GM10266 (cell line): ENCODE measurements around the gene PI4KA.

ENCODE experiments used
- DNase-seq: peaks from one replicate; pipeline ENCODE4 v3.0.0; 2012; ENCODE audit errors: extremely low spot score
- CTCF ChIP-seq: IDR thresholded peaks from 2 replicates; pipeline ENCODE4 v1.5.1; 2012; ENCODE audit warnings: mild to moderate bottlenecking, low read depth; ENCODE audit not compliant: control insufficient read depth, insufficient read depth; ENCODE audit errors: missing control alignments

PI4KA gene

GRCh38 chr22:20793748-20794649 is 64.6 kb downstream of the PI4KA start:
- TF ChIP-seq CTCF = no peak
- DNase-seq = no peak

DNA sequence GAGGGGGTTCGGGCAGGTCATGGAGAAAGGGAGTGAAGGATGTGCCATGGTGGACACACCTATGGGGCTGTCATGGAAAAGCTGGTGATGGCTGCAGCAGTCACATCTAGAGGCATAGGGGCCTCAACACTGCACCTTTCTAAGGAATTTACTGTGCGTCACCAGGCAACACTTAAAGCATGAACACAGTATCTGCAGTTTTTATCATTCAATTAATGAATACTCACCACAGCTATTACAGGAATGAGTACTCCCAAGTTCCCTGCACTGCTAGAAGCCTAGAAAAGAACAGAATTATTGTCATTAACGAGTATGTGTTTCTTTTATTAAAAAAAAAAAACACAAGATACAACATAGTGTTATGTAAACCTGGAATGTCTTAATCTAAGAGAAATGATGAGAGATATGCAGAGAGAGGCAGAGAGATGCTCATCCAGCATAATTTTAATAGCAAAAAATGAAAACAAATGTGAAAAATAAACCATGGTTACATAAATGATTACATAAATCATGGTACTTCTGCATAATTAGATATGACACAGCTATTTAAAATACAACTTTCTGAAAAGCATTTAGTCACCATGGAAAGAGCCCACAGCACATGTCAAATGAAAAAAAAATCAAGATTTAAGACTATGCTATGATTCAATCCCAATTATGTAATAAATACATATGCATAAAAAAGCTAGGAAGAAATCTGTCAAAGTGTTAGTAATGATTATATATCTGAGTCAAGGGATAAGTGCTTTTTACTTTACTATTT is 65.5 kb downstream of the PI4KA start:
- DNase-seq = no peak
- TF ChIP-seq CTCF = no peak

GRCh38 chr22:20792221-20792965 is 66.2 kb downstream of the PI4KA start:
- no peak for DNase-seq
- TF ChIP-seq CTCF = no peak

DNA sequence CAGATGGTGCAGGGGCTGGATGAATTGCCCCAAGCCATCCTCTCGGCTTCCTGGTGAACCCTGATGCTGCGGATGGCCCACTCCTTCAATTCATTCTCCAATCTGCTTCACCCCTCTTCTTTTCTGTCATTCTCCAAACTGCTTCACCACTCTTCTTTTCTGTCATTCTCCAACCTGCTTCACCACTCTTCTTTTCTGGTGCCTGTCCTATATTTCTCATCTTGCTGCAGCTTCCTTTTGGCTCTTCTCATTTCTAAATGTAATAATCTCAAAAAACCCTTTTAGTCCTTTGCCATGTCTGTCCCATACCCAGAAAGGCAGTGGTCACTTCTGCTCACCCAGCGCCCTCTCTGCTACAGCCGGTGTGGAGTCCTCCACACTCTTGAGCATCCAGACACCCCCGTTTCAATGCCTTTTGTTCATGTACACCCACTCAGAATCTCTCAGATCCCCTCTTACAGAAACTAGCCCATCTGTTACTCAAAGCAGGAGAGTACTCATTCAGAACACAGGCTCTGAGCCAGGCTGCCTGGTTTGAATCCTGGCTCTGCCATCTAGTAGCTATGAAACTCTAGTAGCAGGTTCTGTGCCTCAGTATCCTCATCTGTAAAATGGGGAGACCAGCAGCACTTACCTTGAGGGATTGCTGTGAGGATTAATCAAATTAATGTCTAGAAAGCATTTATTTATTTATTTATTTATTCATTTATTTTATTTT is 69.8 kb downstream of the PI4KA start:
- no peak for TF ChIP-seq CTCF
- DNase-seq = no peak

- no peak for TF ChIP-seq CTCF
- no peak for DNase-seq
Observed at GRCh38 chr22:20787746-20788626, 70.6 kb downstream of the PI4KA start.

DNA sequence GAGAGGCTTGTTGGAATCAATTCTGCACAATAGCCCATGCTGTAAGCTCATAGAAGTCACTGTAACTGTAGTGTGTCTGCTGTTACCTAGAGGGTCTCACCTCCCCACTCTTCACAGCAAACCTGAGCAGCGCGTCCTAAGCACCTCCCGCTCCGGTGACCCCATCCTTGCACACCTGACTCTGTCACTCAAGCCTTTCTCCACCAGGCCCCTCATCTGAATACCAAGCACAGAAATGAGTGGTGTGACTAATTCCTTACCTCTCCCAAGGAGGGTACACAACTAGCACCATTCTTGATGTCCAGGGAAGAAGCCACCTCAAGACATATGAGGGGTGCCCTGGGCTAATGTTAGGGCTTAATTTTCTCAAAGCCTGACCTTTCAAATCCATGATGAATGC is 71.4 kb downstream of the PI4KA start:
- TF ChIP-seq CTCF = no peak

More for the DNA sequence above, 71.4 kb downstream of the PI4KA start:
- DNase-seq = no peak
